Sigmoid colon (tissue), 7 donors: Measurements from ENCODE around the gene CCDC57. TPM values are rescaled to one million over a fixed set of nuclear protein-coding genes. Genes with fewer than 3 reads are reported as not detected.
A peak's percentile ranks its signal among the peaks of the same experiment; 100 is the strongest.

Experiments used
- DNase-seq: peaks from one replicate; pipeline ENCODE4 v3.0.0-alpha.2; 2019
- H3K27ac ChIP-seq, 4 donors: fragments of 200-600 bp; sonication (generic); one replicate each; pipeline ENCODE4 v1.5.1; 2016 to 2019; ENCODE audit warnings: mild to moderate bottlenecking in 1 of 4
- H3K27me3 ChIP-seq, 3 donors: fragments of 200-600 bp; sonication (generic); one replicate each; pipeline ENCODE4 v1.5.1; 2019; ENCODE audit warnings: mild to moderate bottlenecking in 1 of 3
- H3K36me3 ChIP-seq, 4 donors: fragments of 200-600 bp; sonication (generic); one replicate each; pipeline ENCODE4 v1.5.1; 2016 to 2019
- H3K4me1 ChIP-seq, 4 donors: fragments of 200-600 bp; sonication (generic); one replicate each; pipeline ENCODE4 v1.5.1; 2017 to 2019
- H3K4me3 ChIP-seq, 4 donors: fragments of 200-600 bp; sonication (generic); one replicate each; pipeline ENCODE4 v1.5.1; 2017 to 2019; ENCODE audit warnings: mild to moderate bottlenecking in 2 of 4, moderate library complexity in 1 of 4
- H3K9me3 ChIP-seq, 4 donors: fragments of 200-600 bp in 3 of 4; sonication (generic) in 3 of 4; one replicate each; pipeline versions ENCODE4 v1.5.1 to v1.6.1; 2013 to 2019
- CTCF ChIP-seq, 4 experiments: fragments of 450-650 bp in 3 of 4; fragments of 200-600 bp in 1 of 4; IDR thresholded peaks; one replicate each; pipeline ENCODE4 v1.5.1; 2016 to 2019; ENCODE audit warnings: antibody characterized with exemption in 4 of 4, mild to moderate bottlenecking in 3 of 4, moderate library complexity in 2 of 4
- EP300 ChIP-seq, 4 donors: sonication (generic); formaldehyde crosslinking; IDR thresholded peaks; one replicate each; pipeline ENCODE4 v1.6.1; 2017; ENCODE audit warnings: antibody characterized with exemption in 4 of 4
- POLR2A ChIP-seq, 2 donors: fragments of 450-650 bp; IDR thresholded peaks; one replicate each; pipeline ENCODE4 v1.6.1; 2016; ENCODE audit warnings: antibody characterized with exemption in 2 of 2, mild to moderate bottlenecking in 2 of 2, moderate library complexity in 2 of 2
- POLR2AphosphoS5 ChIP-seq, 4 donors: sonication (generic); formaldehyde crosslinking; IDR thresholded peaks; one replicate each; pipeline ENCODE4 v1.6.1; 2017; ENCODE audit warnings: antibody characterized with exemption in 4 of 4
- WGBS, 2 donors: extraction: QIAGEN DNeasy Blood & Tissue Kit; methylation state at CpG; one replicate each; pipeline ENCODE4 v1.1.7; 2013; 5-methylcytosine and 5-hydroxymethylcytosine counted together
- intact Hi-C: fragments of 100-400 bp; cut with DNase I; formaldehyde crosslinking; loops from one replicate; pipeline ENCODE4 v1.15.1; 2023
- polyA plus RNA-seq, 3 donors: library from polyadenylated mRNA; stranded (reverse); fragments of 200-250 nt; gene quantifications; one replicate each; pipeline ENCODE4 v1.2.3, GENCODE V29; 2013
- total RNA-seq, 4 donors: library from RNA; depleted of rRNA; stranded (reverse); fragments of >200 nt; gene quantifications; one replicate each; pipeline ENCODE4 v1.1.0, GENCODE V29; 2016
- donor health status: healthy with polysubstance abuse.
- donor health status: Bipolar disorder and iron deficiency.
- donor health status: healthy.

The CCDC57 gene
- total and polyA plus RNA-seq, 7 donors = 13.3 to 47.8 (median 24.4) TPM

- H3K9me3 ChIP-seq = no peaks in the 10 kb centered on the region
- WGBS, 2 donors = 18 to 22% methylated on average over 24 of the region's 24 CpGs
- intact Hi-C loops = no loop called here
- H3K27ac ChIP-seq = peak overlapping the region; percentile 1 to 54 (median 34)
- H3K4me3 ChIP-seq = peak overlapping the region in 1 of 4 donors; percentile 2
- H3K27me3 ChIP-seq = no peaks in the 10 kb centered on the region
- peak; percentile 73 for DNase-seq
- TF ChIP-seq POLR2A (IDR thresholded peaks at IDR 0.05) (no peak), CTCF (IDR thresholded peaks at IDR 0.05) (peak in 1 of 4 experiments; percentile 8), POLR2AphosphoS5 (IDR thresholded peaks at IDR 0.05) (peak in 1 of 4 donors; percentile 4), EP300 (IDR thresholded peaks at IDR 0.05) (no peak)
- peaks cover 0 to 36% (median 34%) of the 10 kb centered on the region in 4 donors for H3K4me1 ChIP-seq
- no peaks in the 10 kb centered on the region for H3K36me3 ChIP-seq
These were observed 106.6 kb downstream of the CCDC57 start for GRCh38 chr17:82105882-82106687.

GRCh38 chr17:82105417-82105881, 107.2 kb downstream of the CCDC57 start:
- peak overlapping the region in 2 of 4 donors; percentile 38 to 91 for H3K27ac ChIP-seq
- peaks cover 0 to 42% (median 37%) of the 10 kb centered on the region in 4 donors for H3K4me1 ChIP-seq
- intact Hi-C loops = no loop called here
- H3K27me3 ChIP-seq = no peaks in the 10 kb centered on the region
- H3K36me3 ChIP-seq = no peaks in the 10 kb centered on the region
- 77 to 90% methylated on average over 13 of the region's 13 CpGs for WGBS, 2 donors
- peak; percentile 64 for DNase-seq
- no peak overlapping the region for H3K4me3 ChIP-seq
- H3K9me3 ChIP-seq = no peaks in the 10 kb centered on the region
- TF ChIP-seq POLR2AphosphoS5 (IDR thresholded peaks at IDR 0.05) (no peak), CTCF (IDR thresholded peaks at IDR 0.05) (no peak), EP300 (IDR thresholded peaks at IDR 0.05) (no peak), POLR2A (IDR thresholded peaks at IDR 0.05) (no peak)

- no peaks in the 10 kb centered on the region for H3K27me3 ChIP-seq
- peaks cover 0 to 47% (median 38%) of the 10 kb centered on the region in 4 donors for H3K4me1 ChIP-seq
- WGBS, 2 donors = 88 to 95% methylated on average over 11 of the region's 11 CpGs
- TF ChIP-seq POLR2AphosphoS5 (IDR thresholded peaks at IDR 0.05) (no peak), POLR2A (IDR thresholded peaks at IDR 0.05) (no peak), EP300 (IDR thresholded peaks at IDR 0.05) (no peak), CTCF (IDR thresholded peaks at IDR 0.05) (no peak)
- no peaks in the 10 kb centered on the region for H3K9me3 ChIP-seq
- no peaks in the 10 kb centered on the region for H3K36me3 ChIP-seq
- peak overlapping the region in 3 of 4 donors; percentile 81 to 91 (median 85) for H3K27ac ChIP-seq
- no peak for DNase-seq
- intact Hi-C loops = loop anchor here (5.0 kb wide), 1 partner anchor 47 kb away; no protein-coding TSS in a partner anchor
- no peak overlapping the region for H3K4me3 ChIP-seq
These were observed 107.7 kb downstream of the CCDC57 start for GRCh38 chr17:82104797-82105416.

GRCh38 chr17:82103553-82104451, 108.8 kb downstream of the CCDC57 start:
- Histone ChIP-seq H3K36me3 (no peaks in the 10 kb centered on the region), H3K9me3 (no peaks in the 10 kb centered on the region), H3K4me3 (no peak overlapping the region), H3K27ac (peak overlapping the region; percentile 66 to 91 (median 83)), H3K27me3 (no peaks in the 10 kb centered on the region), H3K4me1 (peaks cover 0 to 57% (median 49%) of the 10 kb centered on the region in 4 donors)
- TF ChIP-seq POLR2A (IDR thresholded peaks at IDR 0.05) (no peak), POLR2AphosphoS5 (IDR thresholded peaks at IDR 0.05) (peak in 2 of 4 donors; percentile 33 to 67), EP300 (IDR thresholded peaks at IDR 0.05) (peak in 1 of 4 donors; percentile 41), CTCF (IDR thresholded peaks at IDR 0.05) (no peak)
- intact Hi-C loops = loop anchor here (5.0 kb wide), 1 partner anchor 48 kb away; no protein-coding TSS in a partner anchor
- 36 to 63% methylated on average over 24 of the region's 24 CpGs for WGBS, 2 donors
- peak; percentile 91 for DNase-seq
